IMR-90 (cell line): Measurements from ENCODE around the gene PRCD. TPM values are rescaled to one million over a fixed set of nuclear protein-coding genes. Genes with fewer than 3 reads are reported as not detected.

Experiments used
- ATAC-seq: fragments of 200-7000 bp; cut with Tn5 transposase; 2 replicates; pipeline ENCODE4 v1.9.1; 2020; ENCODE audit warnings: low read depth, mild to moderate bottlenecking, moderate library complexity
- BruUV-seq: library from RNA; stranded (reverse); fragments of 400-500 nt; replicated peaks from 2 replicates; lab custom pipeline; 2021; lab: Mats Ljungman, UMichigan
- CTCF ChIA-PET: fragments of 300-600 bp; formaldehyde crosslinking; extraction: SDS; loops from one replicate; lab custom pipeline; 2021; ENCODE audit warnings: antibody characterized with exemption; lab: Yijun Ruan, JAX
- POLR2A ChIA-PET: fragments of 300-600 bp; sonication (Branson Sonifier 250); formaldehyde crosslinking; loops from one replicate; lab custom pipeline; 2022; ENCODE audit warnings: antibody characterized with exemption; ENCODE audit not compliant: unreplicated experiment; lab: Charles Lee
- DNase-seq: peaks from one replicate; pipeline ENCODE4 v3.0.0; 2013
- H2AFZ ChIP-seq: replicated peaks from 2 replicates; pipeline ENCODE3; 2013; ENCODE audit warnings: low read length, mild to moderate bottlenecking; ENCODE audit not compliant: poor library complexity
- H2AK5ac ChIP-seq: 2 replicates; pipeline ENCODE4 v1.6.1; 2013; ENCODE audit warnings: low read depth, low read length, inconsistent platforms
- H2AK9ac ChIP-seq: replicated peaks from 2 replicates; pipeline ENCODE3; 2013; ENCODE audit warnings: mild to moderate bottlenecking, low read depth, low read length, moderate library complexity; ENCODE audit not compliant: poor library complexity
- H2BK120ac ChIP-seq: 2 replicates; pipeline ENCODE4 v1.6.1; 2013; ENCODE audit warnings: low read depth, low read length, inconsistent platforms
- H2BK15ac ChIP-seq: 3 replicates; pipeline ENCODE4 v1.6.1; 2013; ENCODE audit warnings: low read depth, low read length, inconsistent platforms
- H2BK20ac ChIP-seq: 2 replicates; pipeline ENCODE4 v1.6.1; 2013; ENCODE audit warnings: low read depth, mild to moderate bottlenecking, inconsistent platforms, low read length, moderate library complexity
- H2BK5ac ChIP-seq: 2 replicates; pipeline ENCODE4 v1.6.1; 2013; ENCODE audit warnings: mild to moderate bottlenecking, low read depth, low read length, inconsistent platforms; ENCODE audit not compliant: poor library complexity, severe bottlenecking
- H3K14ac ChIP-seq: replicated peaks from 2 replicates; pipeline ENCODE4 v1.6.1; 2013; ENCODE audit warnings: low read depth, low read length, inconsistent platforms
- H3K18ac ChIP-seq: 2 replicates; pipeline ENCODE4 v1.6.1; 2013; ENCODE audit warnings: low read depth, low read length, control low read depth
- H3K23ac ChIP-seq: 2 replicates; pipeline ENCODE4 v1.6.1; 2013; ENCODE audit warnings: low read depth, low read length, inconsistent platforms
- H3K27ac ChIP-seq: 2 replicates; pipeline ENCODE4 v1.5.1; 2013; ENCODE audit warnings: mild to moderate bottlenecking, control low read depth, low read length; ENCODE audit not compliant: insufficient read depth
- H3K27me3 ChIP-seq: 2 replicates; pipeline ENCODE4 v1.6.1; 2013; ENCODE audit warnings: low read length; ENCODE audit not compliant: control insufficient read depth, insufficient read depth
- H3K36me3 ChIP-seq: 2 replicates; pipeline ENCODE4 v1.6.1; 2013; ENCODE audit warnings: low read length, mixed read lengths; ENCODE audit not compliant: control insufficient read depth, insufficient read depth
- H3K4ac ChIP-seq: 2 replicates; pipeline ENCODE4 v1.6.1; 2013; ENCODE audit warnings: low read depth, low read length, inconsistent platforms
- H3K4me1 ChIP-seq: 2 replicates; pipeline ENCODE4 v1.6.1; 2013; ENCODE audit warnings: low read length, mixed read lengths; ENCODE audit not compliant: control insufficient read depth, insufficient read depth
- H3K4me2 ChIP-seq: 2 replicates; pipeline ENCODE4 v1.6.1; 2013; ENCODE audit warnings: low read depth, mild to moderate bottlenecking, control low read depth, low read length, moderate library complexity
- H3K4me3 ChIP-seq: 2 replicates; pipeline ENCODE4 v1.5.1; 2013; ENCODE audit warnings: low read depth, mild to moderate bottlenecking, control low read depth, low read length, moderate library complexity; ENCODE audit not compliant: insufficient read depth
- H3K56ac ChIP-seq: 2 replicates; pipeline ENCODE4 v1.6.1; 2013; ENCODE audit warnings: low read length, inconsistent platforms; ENCODE audit not compliant: insufficient read depth; ENCODE audit errors: extremely low read depth
- H3K79me1 ChIP-seq, 2 experiments: 2 replicates each; pipeline ENCODE4 v1.6.1; 2013; ENCODE audit warnings: low read length in 2 of 2, inconsistent platforms in 1 of 2, low read depth in 1 of 2
- H3K9ac ChIP-seq: 2 replicates; pipeline ENCODE4 v1.6.1; 2013; ENCODE audit warnings: low read depth, low read length, control low read depth
- H3K9me1 ChIP-seq: 2 replicates; pipeline ENCODE4 v1.6.1; 2013; ENCODE audit warnings: low read length, inconsistent platforms; ENCODE audit not compliant: insufficient read depth
- H3K9me3 ChIP-seq: 2 replicates; pipeline ENCODE4 v1.6.1; 2013; ENCODE audit warnings: low read length; ENCODE audit not compliant: control insufficient read depth, insufficient read depth
- H4K20me1 ChIP-seq: 2 replicates; pipeline ENCODE4 v1.6.1; 2013; ENCODE audit warnings: low read length, inconsistent platforms; ENCODE audit not compliant: insufficient read depth
- H4K5ac ChIP-seq: 2 replicates; pipeline ENCODE4 v1.6.1; 2013; ENCODE audit warnings: mild to moderate bottlenecking, low read depth, low read length, control low read depth
- H4K8ac ChIP-seq, 2 experiments: 2 replicates each; pipeline ENCODE4 v1.6.1; 2013; ENCODE audit warnings: low read depth in 2 of 2, low read length in 2 of 2, control low read depth in 1 of 2, inconsistent platforms in 1 of 2
- H4K91ac ChIP-seq: 2 replicates; pipeline ENCODE4 v1.6.1; 2013; ENCODE audit warnings: low read depth, low read length, inconsistent platforms; ENCODE audit not compliant: insufficient read depth
- CHD1 ChIP-seq: IDR thresholded peaks from 2 replicates; pipeline ENCODE4 v1.6.1; 2012; ENCODE audit warnings: low read depth, low read length, improper control_type of control experiment
- RFX5 ChIP-seq: IDR thresholded peaks from 2 replicates; pipeline ENCODE4 v1.8.0; 2012; ENCODE audit warnings: low read depth, mild to moderate bottlenecking, low read length, moderate library complexity
- WGBS, 2 experiments: methylation state at CpG; one replicate each; pipeline versions ENCODE4 v1.1.5 to v1.1.7; 2013; ENCODE audit warnings: missing lambda C conversion rate in 2 of 2; ENCODE audit not compliant: insufficient read length in 1 of 2; ENCODE audit errors: extremely low coverage in 2 of 2; 5-methylcytosine and 5-hydroxymethylcytosine counted together
- dilution Hi-C: fragments of 300-500 bp; cut with HindIII; formaldehyde crosslinking; loops from one replicate; pipeline ENCODE4 v1.14.3; 2018; ENCODE audit warnings: low sequenced_read_pairs; ENCODE audit not compliant: unreplicated experiment
- in situ Hi-C: fragments of 300-500 bp; cut with MboI; formaldehyde crosslinking; loops from 3 replicates; pipeline ENCODE4 v1.14.3; 2019; ENCODE audit warnings: low sequenced_read_pairs, inconsistent platforms, mixed read lengths
- intact Hi-C: fragments of 100-400 bp; cut with micrococcal nuclease; formaldehyde crosslinking; loops from 2 replicates; pipeline ENCODE4 v1.10.0; 2022
- polyA plus RNA-seq, 3 experiments: library from polyadenylated mRNA; depleted of rRNA; stranded (reverse); fragments of >200 nt; gene quantifications; 2 replicates each; pipeline ENCODE4 v1.2.3, GENCODE V29; 2012; ENCODE audit warnings: low replicate concordance in 1 of 3
- total RNA-seq: library from RNA; depleted of rRNA; stranded (reverse); fragments of >200 nt; gene quantifications from 2 replicates; pipeline ENCODE4 v1.2.3, GENCODE V29; 2012
- TF ChIP-seq, protein P1 (sequence below): fragments of 150-350 bp; IDR thresholded peaks from 2 replicates; pipeline ENCODE4 v1.6.1; 2016; ENCODE audit warnings: low read depth, mild to moderate bottlenecking, low read length, moderate library complexity, borderline replicate concordance

PRCD gene
- total and polyA plus RNA-seq, 2 of the 4 experiments (the other 2 are of a cell fraction), result 0.32 TPM; not detected in 1

GRCh38 chr17:76497699-76497978, 42.2 kb upstream of the PRCD start:
- Histone ChIP-seq H3K9ac (peak overlapping the region; percentile 36), H3K4me1 (peaks cover 39% of the 10 kb centered on the region), H3K4ac (peak overlapping the region; percentile 76), H2AK9ac (peak overlapping the region; percentile 65), H3K4me2 (peak overlapping the region; percentile 69; the same call in 1 of the 2 replicates), H3K79me1 (peaks cover 4 to 34% of the 10 kb centered on the region in 2 experiments; a peak in 3 of 4 replicates), H3K18ac (peak overlapping the region; percentile 92), H2AFZ (peak overlapping the region; percentile 94), H2BK15ac (peak overlapping the region; percentile 87; the same call in 2 of the 3 replicates), H2BK20ac (peak overlapping the region; percentile 84), H2AK5ac (peak overlapping the region; percentile 67), H4K20me1 (no peaks in the 10 kb centered on the region), H4K5ac (peak overlapping the region; percentile 98), H2BK120ac (peak overlapping the region; percentile 79), H3K36me3 (no peaks in the 10 kb centered on the region), H3K9me3 (no peaks in the 10 kb centered on the region), H3K9me1 (peaks cover 16% of the 10 kb centered on the region), H3K14ac (peak overlapping the region; percentile 91), H3K23ac (peak overlapping the region; percentile 58; the same call in 1 of the 2 replicates), H4K8ac (peak overlapping the region; percentile 77 to 99), H3K4me3 (no peak overlapping the region), H3K56ac (peak overlapping the region; percentile 51; the same call in 1 of the 2 replicates), H3K27ac (peak overlapping the region; percentile 70), H4K91ac (peak overlapping the region; percentile 79; the same call in 1 of the 2 replicates), H2BK5ac (peak overlapping the region; percentile 77), H3K27me3 (no peaks in the 10 kb centered on the region)
- ChIA-PET CTCF (no interaction called here), POLR2A (no interaction called here)
- DNase-seq (no peak), ATAC-seq (no peak)
- WGBS, 2 experiments, result no CpG with 5 or more reads among the region's 2 CpGs
- in situ Hi-C loops (no loop called here), intact Hi-C loops (no loop called here), dilution Hi-C loops (no loop called here)
- no peak for TF ChIP-seq RFX5
- no peak for TF ChIP-seq CHD1
- TF ChIP-seq, protein P1, sequence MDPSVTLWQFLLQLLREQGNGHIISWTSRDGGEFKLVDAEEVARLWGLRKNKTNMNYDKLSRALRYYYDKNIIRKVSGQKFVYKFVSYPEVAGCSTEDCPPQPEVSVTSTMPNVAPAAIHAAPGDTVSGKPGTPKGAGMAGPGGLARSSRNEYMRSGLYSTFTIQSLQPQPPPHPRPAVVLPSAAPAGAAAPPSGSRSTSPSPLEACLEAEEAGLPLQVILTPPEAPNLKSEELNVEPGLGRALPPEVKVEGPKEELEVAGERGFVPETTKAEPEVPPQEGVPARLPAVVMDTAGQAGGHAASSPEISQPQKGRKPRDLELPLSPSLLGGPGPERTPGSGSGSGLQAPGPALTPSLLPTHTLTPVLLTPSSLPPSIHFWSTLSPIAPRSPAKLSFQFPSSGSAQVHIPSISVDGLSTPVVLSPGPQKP, result no peak
- BruUV-seq, result no TSS peak
